OCI-LY1 (cell line): Measurements from ENCODE around the gene NKAIN2.

Experiments
- H2AFZ ChIP-seq: fragments of 200-600 bp; sonication (generic), shearing (Covaris generic); 2 replicates; pipeline ENCODE4 v1.6.0; 2014; ENCODE audit warnings: antibody characterized with exemption, mild to moderate bottlenecking, low read length
- H3F3A ChIP-seq: fragments of 200-600 bp; sonication (generic), shearing (Covaris generic); 2 replicates; pipeline ENCODE4 v1.6.0; 2014; ENCODE audit warnings: mild to moderate bottlenecking, antibody characterized with exemption, low read length, moderate library complexity; ENCODE audit not compliant: insufficient read depth
- H3K27ac ChIP-seq: fragments of 200-600 bp; sonication (generic); 2 replicates; pipeline ENCODE4 v1.5.1; 2014; ENCODE audit warnings: low read length, mixed run types, mild to moderate bottlenecking, low read depth; ENCODE audit not compliant: poor library complexity, severe bottlenecking
- H3K27me3 ChIP-seq: fragments of 200-600 bp; sonication (generic); 2 replicates; pipeline ENCODE4 v1.6.0; 2014; ENCODE audit warnings: antibody characterized with exemption, mild to moderate bottlenecking, low read length, moderate library complexity; ENCODE audit not compliant: insufficient read depth
- H3K36me3 ChIP-seq: fragments of 200-600 bp; sonication (generic); 2 replicates; pipeline ENCODE4 v1.6.1; 2014; ENCODE audit warnings: mild to moderate bottlenecking, antibody characterized with exemption, low read length, moderate library complexity, mixed read lengths; ENCODE audit not compliant: insufficient read depth
- H3K4me1 ChIP-seq: fragments of 200-600 bp; sonication (generic); 2 replicates; pipeline ENCODE4 v1.5.1; 2014; ENCODE audit warnings: mild to moderate bottlenecking, low read length, moderate library complexity; ENCODE audit not compliant: insufficient read depth, severe bottlenecking
- H3K4me2 ChIP-seq: fragments of 200-600 bp; sonication (generic), shearing (Covaris generic); 2 replicates; pipeline ENCODE4 v1.6.1; 2014; ENCODE audit warnings: low read length
- H3K4me3 ChIP-seq: fragments of 200-600 bp; sonication (generic); 2 replicates; pipeline ENCODE4 v1.5.1; 2014; ENCODE audit warnings: low read length, low read depth, mild to moderate bottlenecking, mixed read lengths; ENCODE audit not compliant: poor library complexity, severe bottlenecking
- H3K79me2 ChIP-seq: fragments of 200-600 bp; shearing (Covaris generic); 2 replicates; pipeline ENCODE4 v1.6.1; 2016; ENCODE audit warnings: mixed run types, low read length, mixed read lengths; ENCODE audit not compliant: insufficient read depth
- H3K9ac ChIP-seq: fragments of 200-600 bp; sonication (generic), shearing (Covaris generic); 2 replicates; pipeline ENCODE4 v1.6.1; 2014; ENCODE audit warnings: mild to moderate bottlenecking, low read length, mixed read lengths
- H3K9me2 ChIP-seq: fragments of 200-600 bp; sonication (generic), shearing (Covaris generic); 2 replicates; pipeline ENCODE4 v1.6.1; 2014; ENCODE audit warnings: low read depth, mild to moderate bottlenecking, low read length, mixed read lengths
- H3K9me3 ChIP-seq: fragments of 200-600 bp; shearing (Covaris generic); 2 replicates; pipeline ENCODE4 v1.6.1; 2014; ENCODE audit warnings: low read length, mixed read lengths
- H4K20me1 ChIP-seq: fragments of 200-600 bp; sonication (generic), shearing (Covaris generic); 2 replicates; pipeline ENCODE4 v1.6.0; 2016; ENCODE audit warnings: mild to moderate bottlenecking, low read length; ENCODE audit not compliant: insufficient read depth
- EZH2 ChIP-seq: fragments of 200-600 bp; sonication (generic), shearing (Covaris generic); IDR thresholded peaks from 2 replicates; pipeline ENCODE4 v1.8.0; 2017; ENCODE audit warnings: borderline replicate concordance, mixed run types, mild to moderate bottlenecking, antibody characterized with exemption, low read length, moderate library complexity, mixed read lengths
- TF ChIP-seq, protein P1 (sequence below): fragments of 200-600 bp; sonication (generic), shearing (Covaris generic); IDR thresholded peaks from 2 replicates; pipeline ENCODE4 v1.5.1; 2017; ENCODE audit warnings: mild to moderate bottlenecking, antibody characterized with exemption, low read length, moderate library complexity, mixed read lengths

Gene NKAIN2

GRCh38 chr6:124823240-124824111 lies 1019.8 kb downstream of the NKAIN2 start:
- Histone ChIP-seq H3K27ac (no peak overlapping the region), H2AFZ (no peak overlapping the region), H3K9me2 (no peaks in the 10 kb centered on the region), H3K4me3 (no peak overlapping the region), H3K36me3 (no peaks in the 10 kb centered on the region), H3K4me2 (no peak overlapping the region), H3K9me3 (no peaks in the 10 kb centered on the region), H3K79me2 (no peaks in the 10 kb centered on the region), H3F3A (no peaks in the 10 kb centered on the region), H3K4me1 (no peaks in the 10 kb centered on the region), H3K27me3 (no peaks in the 10 kb centered on the region), H4K20me1 (no peaks in the 10 kb centered on the region), H3K9ac (no peak overlapping the region)
- TF ChIP-seq, protein P1, sequence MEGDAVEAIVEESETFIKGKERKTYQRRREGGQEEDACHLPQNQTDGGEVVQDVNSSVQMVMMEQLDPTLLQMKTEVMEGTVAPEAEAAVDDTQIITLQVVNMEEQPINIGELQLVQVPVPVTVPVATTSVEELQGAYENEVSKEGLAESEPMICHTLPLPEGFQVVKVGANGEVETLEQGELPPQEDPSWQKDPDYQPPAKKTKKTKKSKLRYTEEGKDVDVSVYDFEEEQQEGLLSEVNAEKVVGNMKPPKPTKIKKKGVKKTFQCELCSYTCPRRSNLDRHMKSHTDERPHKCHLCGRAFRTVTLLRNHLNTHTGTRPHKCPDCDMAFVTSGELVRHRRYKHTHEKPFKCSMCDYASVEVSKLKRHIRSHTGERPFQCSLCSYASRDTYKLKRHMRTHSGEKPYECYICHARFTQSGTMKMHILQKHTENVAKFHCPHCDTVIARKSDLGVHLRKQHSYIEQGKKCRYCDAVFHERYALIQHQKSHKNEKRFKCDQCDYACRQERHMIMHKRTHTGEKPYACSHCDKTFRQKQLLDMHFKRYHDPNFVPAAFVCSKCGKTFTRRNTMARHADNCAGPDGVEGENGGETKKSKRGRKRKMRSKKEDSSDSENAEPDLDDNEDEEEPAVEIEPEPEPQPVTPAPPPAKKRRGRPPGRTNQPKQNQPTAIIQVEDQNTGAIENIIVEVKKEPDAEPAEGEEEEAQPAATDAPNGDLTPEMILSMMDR: no peak
- TF ChIP-seq EZH2: no peak

DNA sequence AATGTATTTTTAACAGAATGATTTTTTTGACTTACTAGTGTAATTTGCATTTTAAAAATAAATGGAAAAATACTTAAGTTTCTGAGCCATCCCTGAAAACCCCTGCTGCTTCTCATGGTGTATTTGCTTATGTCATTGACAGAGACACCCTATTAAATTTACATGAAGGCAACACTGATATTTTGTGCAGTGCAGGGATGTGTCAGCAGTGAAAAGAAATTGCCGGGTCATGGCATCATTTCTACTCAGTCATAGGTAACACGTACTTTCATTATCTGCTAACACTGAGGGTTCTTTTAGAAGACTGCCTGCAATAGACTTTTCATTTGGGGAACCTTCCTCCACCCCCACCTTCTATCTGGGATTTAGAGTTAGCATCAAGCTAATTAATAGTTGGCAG lies 1021.9 kb downstream of the NKAIN2 start:
- no peaks in the 10 kb centered on the region for H3K36me3 ChIP-seq
- H4K20me1 ChIP-seq: no peaks in the 10 kb centered on the region
- no peaks in the 10 kb centered on the region for H3K27me3 ChIP-seq
- no peaks in the 10 kb centered on the region for H3K9me3 ChIP-seq
- no peaks in the 10 kb centered on the region for H3K9me2 ChIP-seq
- no peaks in the 10 kb centered on the region for H3F3A ChIP-seq
- no peaks in the 10 kb centered on the region for H3K79me2 ChIP-seq
- H3K4me2 ChIP-seq: no peak overlapping the region
- no peak overlapping the region for H3K27ac ChIP-seq
- H3K4me1 ChIP-seq: no peaks in the 10 kb centered on the region
- no peak overlapping the region for H3K9ac ChIP-seq
- H3K4me3 ChIP-seq: no peak overlapping the region
- TF ChIP-seq, protein P1: no peak
- TF ChIP-seq EZH2: no peak
- H2AFZ ChIP-seq: no peak overlapping the region

GRCh38 chr6:124829822-124830221 lies 1026.2 kb downstream of the NKAIN2 start:
- no peaks in the 10 kb centered on the region for H3K9me3 ChIP-seq

More at GRCh38 chr6:124829822-124830221, 1026.2 kb downstream of the NKAIN2 start:
- no peak overlapping the region for H2AFZ ChIP-seq
- no peak overlapping the region for H3K9ac ChIP-seq
- H3K79me2 ChIP-seq: no peaks in the 10 kb centered on the region
- no peak overlapping the region for H3K4me3 ChIP-seq
- H3K36me3 ChIP-seq: no peaks in the 10 kb centered on the region
- no peak for TF ChIP-seq EZH2
- TF ChIP-seq, protein P1: no peak
- H3F3A ChIP-seq: no peaks in the 10 kb centered on the region
- H3K27me3 ChIP-seq: no peaks in the 10 kb centered on the region
- no peak overlapping the region for H3K4me2 ChIP-seq
- no peaks in the 10 kb centered on the region for H4K20me1 ChIP-seq
- no peaks in the 10 kb centered on the region for H3K4me1 ChIP-seq
- no peak overlapping the region for H3K27ac ChIP-seq
- no peaks in the 10 kb centered on the region for H3K9me2 ChIP-seq
